NCI-H2107 treated with DMSO at 0.1 percent for 48 hours (cell line): ENCODE results near the gene CLCA2.
A peak's percentile ranks its signal among the peaks of the same experiment; 100 is the strongest.

Experiments used
- DNase-seq: peaks from one replicate; lab custom pipeline; 2025; ENCODE audit not compliant: unreplicated experiment; lab: John Stamatoyannopoulos, UW

CLCA2 gene

DNA sequence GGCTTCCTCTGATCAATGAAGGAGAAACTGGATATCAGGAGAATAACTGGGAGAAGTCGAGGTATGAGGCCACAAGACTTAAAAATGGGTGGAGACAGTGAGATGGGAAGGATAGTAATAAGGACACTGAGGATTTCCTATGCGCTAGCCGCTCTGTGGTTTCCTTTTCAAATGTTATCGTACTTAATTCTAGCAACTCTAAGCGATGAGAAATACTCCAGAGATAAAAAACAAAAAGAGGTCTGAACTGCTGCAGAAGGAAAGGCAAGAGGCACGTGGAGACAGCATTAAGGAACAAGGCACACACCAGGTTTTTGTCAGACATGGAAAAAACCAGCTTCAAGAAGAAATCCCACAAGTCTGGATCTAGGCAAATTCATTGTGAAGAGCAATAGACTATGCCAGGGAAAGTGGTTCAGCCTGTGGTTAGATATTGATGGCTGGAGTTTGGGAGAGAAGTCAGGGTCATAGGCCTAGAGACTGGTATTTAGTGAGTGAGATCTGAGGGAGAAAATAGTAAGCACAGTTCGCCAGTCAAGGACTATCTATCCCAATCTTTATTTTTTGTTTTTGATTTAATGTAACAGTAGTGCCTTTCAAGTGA, 5.3 kb downstream of the CLCA2 start:
- no peak for DNase-seq

DNA sequence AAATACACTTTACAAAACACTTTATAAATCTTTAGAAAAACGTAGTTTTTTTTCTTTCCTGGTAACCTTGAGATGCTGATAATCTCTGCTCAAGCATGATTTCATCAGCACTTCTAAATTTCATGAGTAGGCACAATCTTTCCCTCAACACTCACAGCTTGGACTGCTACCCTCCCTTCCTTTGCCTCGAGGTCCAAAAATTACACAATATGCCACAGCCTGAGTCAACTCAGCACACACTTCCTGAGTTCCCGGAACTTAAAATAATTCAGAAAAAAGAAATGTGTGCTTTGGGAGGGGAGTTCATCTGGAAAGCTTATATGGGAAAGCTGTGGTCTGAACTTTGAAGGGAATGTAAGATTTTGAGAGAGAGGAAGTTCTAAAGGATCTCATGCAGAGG, 5.9 kb downstream of the CLCA2 start:
- DNase-seq: no peak

DNA sequence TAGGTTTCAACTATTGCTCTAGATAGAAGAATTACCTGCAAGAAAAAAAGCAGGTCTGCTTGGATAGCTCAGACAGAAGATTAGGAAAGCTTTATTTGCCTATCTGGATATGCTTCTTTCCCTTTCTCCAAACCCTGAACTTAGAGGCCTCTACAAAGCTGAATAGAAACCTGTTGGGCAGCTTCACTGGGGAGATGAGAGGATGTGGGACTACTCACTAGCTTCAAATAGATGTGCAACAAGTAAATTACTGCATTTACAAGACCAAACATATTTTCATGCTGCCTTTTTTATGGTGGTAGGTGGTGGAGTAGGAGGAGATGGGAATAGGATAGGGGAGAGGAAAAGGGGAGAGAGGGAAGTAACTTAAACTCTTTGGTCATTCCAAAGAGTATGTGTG, 6.4 kb downstream of the CLCA2 start:
- no peak for DNase-seq

DNA sequence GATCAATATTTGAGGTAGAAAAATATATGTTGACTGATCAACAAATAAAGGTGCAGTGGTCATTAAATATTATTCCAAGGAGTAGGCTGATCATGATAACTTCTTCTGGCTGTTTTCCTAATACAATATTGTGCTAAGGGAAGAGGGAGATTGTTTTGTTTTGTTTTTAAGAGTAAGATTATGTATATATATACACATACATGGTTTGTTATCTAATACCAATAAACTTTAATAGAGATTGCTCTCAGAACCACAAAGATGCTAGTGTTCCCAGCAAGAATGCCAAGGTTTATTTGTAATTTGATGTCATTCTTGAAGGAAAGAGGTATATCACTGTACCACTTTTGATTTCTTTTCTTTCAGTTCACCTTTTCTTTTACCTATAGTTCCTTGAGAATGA, 10.1 kb downstream of the CLCA2 start:
- DNase-seq: no peak

DNA sequence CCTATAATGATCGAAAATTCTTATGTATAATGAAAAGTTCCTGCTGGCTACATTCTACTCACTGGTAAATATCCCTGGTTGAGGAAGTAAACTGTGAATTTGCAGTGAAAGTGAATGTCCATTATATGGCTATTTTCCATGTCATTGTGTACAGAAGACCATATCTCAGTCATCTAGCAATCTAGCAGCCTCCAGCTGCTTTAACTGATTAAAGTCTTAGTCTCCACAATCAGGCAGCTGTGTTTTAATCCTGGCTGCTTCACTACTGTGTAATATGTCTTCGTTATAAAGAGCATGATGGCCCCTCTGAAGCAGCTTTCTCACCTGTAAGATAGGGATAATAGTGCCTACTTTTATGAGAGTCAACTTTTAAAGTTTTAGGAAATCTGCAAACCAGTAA, 11.4 kb downstream of the CLCA2 start:
- DNase-seq: no peak

DNA sequence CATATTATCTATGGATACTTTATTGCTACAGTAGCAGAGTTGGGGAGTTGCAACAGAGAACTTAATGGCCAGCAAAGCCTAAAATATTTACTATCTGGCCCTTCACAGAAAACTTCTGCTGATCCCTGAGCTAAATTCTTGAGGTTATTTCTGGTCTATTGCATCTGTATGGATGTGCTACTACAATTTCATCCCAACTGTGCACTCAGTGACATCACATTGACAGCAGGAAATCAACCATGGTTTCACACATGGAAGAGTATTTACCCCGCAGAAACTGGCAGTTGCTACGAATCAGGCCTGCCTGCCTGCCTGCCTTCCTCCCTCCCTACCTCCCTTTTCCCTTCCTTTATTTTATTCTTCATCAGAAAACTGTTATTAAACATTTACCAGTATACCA, 12.1 kb downstream of the CLCA2 start:
- DNase-seq: peak; percentile 78

DNA sequence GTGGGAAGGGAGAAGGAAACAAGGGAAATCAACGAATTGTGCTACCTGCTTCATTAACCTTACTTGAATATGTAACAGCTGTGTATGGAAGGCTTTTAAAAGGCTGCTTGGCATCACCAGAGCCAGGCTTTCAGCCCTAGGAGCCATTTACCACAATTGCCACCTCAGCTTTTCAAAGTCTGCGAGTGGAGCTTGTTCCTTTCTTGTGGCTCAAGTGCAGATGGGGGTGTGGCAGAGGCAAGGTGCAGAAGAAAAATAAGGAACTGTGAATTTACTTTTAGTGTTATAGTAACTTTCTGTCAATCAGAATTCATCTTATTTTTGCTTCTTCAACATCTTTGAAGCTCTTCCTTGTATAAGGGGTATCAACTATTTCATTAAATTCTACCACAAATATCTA, 17.6 kb downstream of the CLCA2 start:
- peak; percentile 64 for DNase-seq

DNA sequence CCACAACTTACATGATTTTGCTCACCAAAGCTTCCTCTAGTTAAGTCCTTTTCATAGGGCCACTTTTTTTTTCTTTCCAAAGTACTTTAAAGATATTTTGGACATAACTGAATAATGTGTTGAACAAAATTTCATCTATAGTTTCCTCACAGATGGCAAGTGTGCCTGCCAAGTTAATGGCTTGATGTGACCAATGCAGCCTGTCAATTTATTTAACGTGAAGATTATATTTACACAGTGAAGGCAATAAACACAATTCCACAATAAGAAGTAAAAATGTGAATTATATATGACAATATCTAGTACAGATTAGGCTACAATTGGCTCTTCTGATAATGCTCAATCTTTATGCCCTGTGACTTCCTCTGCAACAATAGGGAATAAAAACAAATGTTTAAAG, 18.0 kb downstream of the CLCA2 start:
- DNase-seq: no peak

DNA sequence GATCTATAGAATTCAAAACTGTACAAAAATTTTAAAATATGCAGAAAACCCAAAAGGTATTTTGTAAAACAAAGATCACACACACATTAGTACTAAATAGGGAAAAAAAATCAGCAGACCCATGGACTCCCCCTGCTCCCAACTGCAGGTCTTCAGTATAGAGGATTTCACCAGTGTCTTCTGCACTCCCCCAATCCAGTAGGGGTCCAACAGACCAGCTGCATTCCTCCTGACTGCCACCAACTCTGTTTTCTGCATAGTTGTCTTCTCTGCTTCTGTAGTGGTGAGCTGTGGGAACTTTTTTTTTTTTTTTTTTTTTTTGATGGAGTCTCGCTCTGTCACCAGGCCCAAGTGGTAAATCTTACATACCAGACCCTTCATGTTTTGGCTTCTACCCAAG, 21.9 kb downstream of the CLCA2 start:
- no peak for DNase-seq

DNA sequence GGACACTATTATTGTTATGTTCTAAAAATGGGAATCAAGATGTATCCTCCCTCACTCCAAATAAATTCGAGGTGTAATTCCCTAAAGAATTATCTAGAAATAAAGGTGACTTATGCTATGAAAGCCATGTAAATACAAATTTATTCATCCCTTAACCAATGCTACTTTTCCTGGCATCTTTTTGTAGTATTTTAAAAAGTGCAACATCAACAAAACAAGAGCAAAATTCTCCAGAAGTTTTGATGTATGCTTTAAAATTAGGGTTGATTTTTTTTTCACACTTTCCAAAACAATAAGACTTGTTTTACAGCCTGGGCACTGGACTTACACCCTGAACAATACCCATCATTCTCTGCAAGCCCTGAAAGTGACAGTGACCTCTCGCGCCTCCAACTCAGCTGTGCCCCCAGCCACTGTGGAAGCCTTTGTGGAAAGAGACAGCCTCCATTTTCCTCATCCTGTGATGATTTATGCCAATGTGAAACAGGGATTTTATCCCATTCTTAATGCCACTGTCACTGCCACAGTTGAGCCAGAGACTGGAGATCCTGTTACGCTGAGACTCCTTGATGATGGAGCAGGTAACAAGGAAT, 23.3 kb downstream of the CLCA2 start:
- DNase-seq: no peak

DNA sequence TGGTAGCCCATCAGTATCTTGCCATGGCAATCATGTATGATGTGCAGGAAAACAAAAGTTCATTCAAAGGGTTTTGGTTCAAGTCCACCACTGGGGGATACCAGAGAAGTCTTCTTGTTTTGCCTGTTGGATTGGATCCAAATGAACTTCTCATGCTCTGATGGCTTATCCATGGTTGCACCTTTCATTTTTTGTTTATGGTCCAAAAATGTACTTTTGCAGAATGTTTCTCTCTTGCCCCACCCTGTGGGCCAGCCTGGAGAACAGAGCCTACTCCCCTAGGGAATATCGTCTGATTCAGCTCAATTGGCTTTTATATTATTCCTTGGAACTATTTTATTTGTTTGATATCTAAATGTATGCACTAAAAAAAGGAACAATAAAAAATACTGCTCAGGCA, 24.7 kb downstream of the CLCA2 start:
- DNase-seq: no peak

DNA sequence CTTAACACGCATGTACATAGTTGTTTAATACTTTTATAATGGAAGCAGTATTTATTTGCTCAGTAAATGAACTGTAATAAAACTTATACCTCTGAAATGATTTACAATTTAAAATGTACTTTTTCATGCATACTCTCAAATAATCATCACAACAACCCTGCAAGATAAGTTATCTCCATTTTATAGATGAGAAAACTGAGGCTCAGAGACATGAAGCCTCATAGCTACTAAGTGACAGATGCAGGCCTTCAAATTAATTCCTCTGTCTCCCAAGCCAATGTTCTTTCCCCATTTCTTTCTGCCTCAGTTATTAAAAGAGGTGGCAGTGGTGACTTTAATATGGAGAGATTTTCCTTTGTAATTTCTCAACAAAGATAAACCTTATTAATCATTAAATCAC, 25.1 kb downstream of the CLCA2 start:
- DNase-seq: no peak

DNA sequence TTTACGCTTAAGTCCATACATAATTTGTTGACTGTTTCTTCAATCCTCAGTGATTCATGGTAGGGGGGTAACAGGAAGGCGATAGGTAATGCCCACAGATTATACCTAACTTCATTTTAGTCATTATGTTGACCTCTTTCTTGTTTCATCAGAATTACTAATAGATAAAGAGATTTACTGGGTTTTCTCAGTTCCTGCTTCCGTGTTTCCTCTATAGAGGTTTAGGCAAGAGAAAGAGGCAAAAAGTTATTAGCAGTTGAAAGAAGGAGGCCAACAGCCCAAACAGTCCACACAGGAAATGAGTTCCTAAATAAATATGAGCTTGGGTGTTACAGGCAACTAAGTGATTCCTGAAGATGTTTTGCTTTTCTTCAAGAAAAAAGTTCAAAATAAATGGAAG, 26.9 kb downstream of the CLCA2 start:
- DNase-seq: no peak

DNA sequence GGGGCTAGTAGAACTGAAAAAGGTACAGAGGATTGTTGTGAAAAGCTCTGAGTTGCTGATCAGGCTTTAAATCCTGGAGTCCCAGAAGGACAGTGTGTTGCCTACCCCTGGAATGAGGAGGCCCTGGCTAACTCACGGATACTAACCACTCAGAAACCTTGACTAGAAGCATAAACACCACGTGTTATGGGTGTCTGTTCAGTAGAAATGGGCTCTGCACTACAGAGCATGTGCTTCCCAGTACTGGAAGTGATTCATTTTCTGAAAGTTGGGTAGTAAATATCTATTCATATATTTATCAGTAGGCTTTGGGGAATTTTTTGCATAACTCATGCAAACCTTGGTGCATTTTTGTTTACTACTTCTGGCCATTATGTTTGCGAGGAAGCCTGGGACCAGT, 29.7 kb downstream of the CLCA2 start:
- no peak for DNase-seq

DNA sequence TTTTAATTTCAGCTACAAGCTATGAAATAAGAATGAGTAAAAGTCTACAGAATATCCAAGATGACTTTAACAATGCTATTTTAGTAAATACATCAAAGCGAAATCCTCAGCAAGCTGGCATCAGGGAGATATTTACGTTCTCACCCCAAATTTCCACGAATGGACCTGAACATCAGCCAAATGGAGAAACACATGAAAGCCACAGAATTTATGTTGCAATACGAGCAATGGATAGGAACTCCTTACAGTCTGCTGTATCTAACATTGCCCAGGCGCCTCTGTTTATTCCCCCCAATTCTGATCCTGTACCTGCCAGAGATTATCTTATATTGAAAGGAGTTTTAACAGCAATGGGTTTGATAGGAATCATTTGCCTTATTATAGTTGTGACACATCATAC, 31.1 kb downstream of the CLCA2 start:
- no peak for DNase-seq

DNA sequence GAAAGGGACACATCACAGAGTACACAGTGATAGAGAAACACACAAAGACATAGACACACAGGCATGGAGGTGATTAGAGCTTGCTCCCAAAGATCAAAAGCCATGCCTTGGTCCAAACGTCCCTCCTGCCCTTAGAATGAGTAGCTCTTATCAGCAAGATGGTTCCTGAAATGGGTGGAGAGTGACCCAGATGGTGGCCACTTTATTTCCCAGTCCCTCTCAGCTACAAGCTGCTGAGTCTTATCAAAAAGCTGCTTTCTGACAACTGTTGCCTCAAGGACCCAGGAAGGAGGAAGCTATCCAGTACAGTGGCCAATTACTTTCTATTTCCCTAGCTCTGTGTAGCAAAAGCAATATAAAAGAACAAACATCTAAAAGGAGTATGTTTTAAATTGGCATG, 37.0 kb downstream of the CLCA2 start:
- DNase-seq: no peak

DNA sequence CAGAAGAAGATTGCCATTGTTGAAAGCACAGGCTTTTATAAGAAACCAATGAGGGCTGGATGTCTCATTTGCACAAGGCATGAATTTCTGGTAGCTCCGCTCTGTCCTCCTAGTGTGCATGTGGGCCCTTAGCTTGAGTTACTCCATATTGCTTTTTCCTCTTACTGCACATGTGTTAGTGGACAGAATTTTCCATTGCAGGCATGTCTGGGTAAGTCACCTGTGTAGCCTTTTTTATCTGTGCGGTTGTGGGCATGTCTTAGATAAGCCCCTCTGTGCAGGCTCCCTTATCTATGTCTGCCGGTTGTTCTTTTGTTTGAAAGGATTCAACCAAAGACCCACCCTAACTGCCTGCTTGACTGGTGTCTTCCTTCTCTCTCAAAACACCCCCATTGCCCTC, 37.5 kb downstream of the CLCA2 start:
- DNase-seq: no peak

DNA sequence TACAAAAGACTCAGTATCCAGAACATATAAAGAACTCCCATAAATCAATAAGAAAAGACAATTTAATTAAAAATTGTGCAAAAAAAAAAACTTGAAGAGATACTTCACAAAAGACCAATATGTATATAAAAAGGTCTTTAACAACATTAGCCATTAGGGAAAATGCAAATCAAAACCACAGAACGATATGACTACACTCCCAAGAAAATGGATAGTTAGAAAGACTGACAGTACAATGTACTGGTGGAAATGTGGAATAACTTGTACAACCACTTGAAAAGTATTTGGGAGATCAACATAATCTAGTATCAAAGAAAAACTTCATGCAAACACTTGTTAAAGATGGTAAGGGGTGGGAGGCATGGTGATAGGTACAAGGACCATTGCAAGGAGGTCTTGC, 40.8 kb downstream of the CLCA2 start:
- no peak for DNase-seq

DNA sequence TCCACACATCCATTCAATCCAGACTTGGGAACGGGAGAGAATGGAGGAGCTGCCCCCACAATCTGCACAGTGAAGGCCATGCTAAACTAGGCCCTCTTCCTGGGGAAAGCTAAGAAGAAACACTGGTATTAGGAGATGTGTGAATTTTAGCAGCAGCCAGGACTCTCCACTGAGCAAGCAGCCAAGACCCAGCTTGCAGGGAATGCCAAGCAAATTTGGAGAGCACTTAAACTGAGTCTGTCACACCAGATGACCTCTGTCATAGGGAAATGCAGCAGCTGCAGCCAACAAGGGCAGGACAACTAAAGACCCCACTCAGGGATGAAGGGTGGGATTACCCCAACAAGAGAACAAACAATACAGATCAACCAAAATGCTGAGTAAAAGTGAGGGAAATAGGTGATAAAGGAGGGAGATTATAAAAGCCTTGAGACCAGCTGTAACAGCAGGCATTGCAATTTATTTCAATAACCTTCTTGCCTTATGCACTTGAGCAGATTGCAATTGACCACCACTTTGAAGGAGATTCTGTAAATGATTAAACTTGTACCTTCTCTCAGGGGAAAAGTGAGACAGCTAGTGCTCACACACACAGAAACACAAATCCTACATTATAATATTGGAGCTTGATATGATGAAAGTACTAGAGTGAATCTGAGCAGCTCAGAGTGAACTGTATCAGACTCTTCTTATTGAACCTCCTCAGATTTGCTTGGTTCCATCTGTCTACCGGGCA, 42.3 kb downstream of the CLCA2 start:
- no peak for DNase-seq

DNA sequence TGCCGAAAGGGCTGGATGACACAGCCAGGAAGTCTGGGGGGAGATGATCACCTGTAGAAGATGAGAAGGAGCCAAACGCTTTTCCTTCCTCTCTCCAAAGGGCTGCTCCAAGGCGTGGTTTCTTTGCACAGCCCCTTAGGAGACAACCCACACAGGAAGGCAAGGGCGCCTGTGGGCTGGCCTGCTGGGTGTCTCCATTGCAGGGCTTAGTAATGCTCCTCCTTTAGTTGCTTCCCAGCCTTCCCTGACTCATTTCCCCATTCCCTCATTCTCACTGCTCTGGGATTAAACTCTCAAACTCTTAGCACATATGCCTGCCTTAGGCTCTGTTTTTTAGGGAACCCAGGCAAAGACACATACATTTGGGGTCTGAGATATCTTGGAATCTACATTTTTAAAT, 43.0 kb downstream of the CLCA2 start:
- DNase-seq: no peak

DNA sequence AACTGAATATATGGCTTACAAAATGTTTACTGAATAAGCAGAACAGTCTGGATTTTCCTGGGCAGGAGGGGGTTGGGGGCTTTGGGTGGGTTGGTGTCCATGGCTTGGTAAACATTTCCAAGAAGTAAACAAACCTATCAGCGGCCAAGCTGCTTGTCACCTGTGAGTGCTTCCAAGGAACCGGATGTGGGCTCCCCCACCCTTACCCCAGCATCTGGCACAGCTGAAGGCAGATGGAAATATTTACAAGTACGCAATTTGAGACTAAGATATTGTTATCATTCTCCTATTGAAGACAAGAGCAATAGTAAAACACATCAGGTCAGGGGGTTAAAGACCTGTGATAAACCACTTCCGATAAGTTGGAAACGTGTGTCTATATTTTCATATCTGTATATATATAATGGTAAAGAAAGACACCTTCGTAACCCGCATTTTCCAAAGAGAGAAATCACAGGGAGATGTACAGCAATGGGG, 44.6 kb downstream of the CLCA2 start, which contains the start of gene CLCA1:
Gene CLCA1, plus strand, starts transcription at position 427 of the 477 bp plus-strand sequence. Its CDS starts 45 bp downstream, at position 472.
- DNase-seq: no peak

DNA sequence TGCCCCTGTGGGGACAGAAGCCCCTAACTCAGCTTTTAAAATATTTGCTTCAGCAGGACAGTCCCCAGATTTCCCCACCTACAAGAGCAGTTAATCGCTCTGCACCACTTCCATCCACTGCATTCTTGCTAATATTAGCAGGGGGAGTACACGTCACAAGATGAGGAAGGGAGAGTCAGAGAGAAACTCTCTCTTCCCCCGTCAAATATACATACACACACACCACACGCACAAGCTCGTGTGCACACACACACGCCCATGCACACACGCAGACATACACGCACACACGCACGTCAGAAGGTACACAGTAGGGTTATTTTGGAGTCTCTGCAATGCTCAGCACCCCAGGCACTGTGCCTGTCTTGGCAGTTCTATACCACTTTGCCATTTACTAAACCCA, 46.9 kb downstream of the CLCA2 start:
- DNase-seq: no peak
